Right kidney (tissue), 1 donor: ENCODE results near the gene AK5.

Experiments
- DNase-seq: peaks from one replicate; pipeline ENCODE4 v3.0.0-alpha.2; 2016

Gene AK5

DNA sequence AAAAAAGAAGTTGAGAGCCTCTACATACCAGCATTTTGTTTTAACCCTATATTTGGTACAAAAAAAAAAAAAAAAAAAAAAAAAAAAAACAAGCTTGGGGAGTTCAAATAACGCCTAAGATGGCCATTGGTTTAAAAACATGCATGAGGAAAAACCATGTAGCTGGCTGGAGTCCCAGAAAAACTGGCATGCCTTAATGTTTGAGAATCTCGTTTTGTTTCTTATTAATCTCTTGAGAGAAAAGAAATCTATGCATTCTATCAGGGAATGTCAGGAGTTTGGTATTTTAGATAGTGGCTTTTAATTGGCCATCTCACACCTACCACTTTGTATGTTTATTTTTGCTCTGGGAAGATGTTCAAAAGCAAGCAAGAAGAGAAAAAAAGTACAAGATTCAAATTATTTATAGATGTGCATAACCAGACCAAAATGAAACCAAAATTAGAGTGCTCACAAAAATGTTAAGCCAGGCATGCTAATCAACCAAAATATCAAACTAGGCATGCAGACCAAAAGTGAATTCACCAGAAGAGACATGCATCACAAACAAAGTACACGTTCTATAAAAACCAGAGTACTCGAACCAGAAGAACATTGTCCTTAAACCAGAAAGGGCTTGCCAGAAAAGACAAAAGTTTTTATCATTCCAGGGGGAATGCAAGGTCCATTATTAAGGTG, 156.6 kb downstream of the AK5 start:
- no peak for DNase-seq

- no peak for DNase-seq
Measured at GRCh38 chr1:77446841-77447555, 165.2 kb downstream of the AK5 start.

DNA sequence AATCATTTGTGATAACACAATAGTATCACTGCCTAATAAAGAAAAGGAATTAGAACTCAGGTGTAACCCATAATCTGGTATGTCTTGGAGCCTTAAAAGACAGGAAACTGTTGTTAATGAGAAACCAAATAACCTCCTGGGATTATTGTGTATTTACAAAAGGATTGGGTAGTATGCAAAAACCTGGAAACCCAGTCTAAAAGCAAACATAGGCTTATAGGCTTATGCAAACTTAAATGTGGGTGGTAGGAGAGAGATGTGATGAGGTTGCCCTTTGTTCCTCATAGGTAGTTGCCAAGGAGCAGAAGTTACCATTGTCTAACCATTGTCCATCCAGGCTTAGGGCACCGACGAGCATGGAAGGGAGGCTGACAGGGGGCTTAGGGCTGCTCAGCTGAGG, 165.8 kb downstream of the AK5 start:
- no peak for DNase-seq

- no peak for DNase-seq
Measured at GRCh38 chr1:77459881-77460280, 178.1 kb downstream of the AK5 start.

DNA sequence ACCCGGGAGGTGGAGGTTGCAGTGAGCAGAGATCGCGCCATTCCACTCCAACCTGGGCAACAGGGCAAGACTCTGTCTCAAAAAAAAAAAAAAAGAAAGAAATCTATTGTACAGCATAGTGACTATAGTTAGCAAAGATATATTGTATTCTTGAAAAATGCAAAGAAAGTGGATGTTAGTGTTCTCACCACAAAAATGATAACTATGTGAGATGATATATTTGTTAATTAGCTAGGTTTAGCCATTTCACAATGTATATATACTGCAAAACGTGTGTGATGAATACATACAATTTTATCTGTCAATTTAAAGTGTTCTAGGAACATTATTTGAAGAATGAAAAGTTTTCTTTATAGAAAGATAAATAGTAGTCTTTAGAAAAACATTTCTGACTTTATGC, 179.9 kb downstream of the AK5 start:
- DNase-seq = no peak

DNA sequence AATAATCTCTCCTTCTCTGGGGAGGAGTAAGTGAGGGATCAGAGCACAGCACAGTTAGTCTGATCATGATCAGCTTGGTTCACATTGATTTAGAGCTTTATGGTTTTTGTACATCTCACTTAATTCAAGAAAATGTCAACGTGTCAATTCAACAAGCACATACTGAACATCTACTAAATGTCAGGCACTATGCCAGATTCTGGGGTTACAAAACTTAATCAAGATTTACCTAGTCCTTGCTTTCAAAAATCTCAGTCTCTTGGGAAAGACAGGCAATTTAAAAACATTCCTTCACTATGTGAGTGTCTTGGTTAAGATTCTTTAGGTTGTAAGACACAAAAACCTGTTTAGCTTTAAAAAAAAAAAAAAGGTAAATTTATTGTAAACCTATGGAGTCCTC, 181.4 kb downstream of the AK5 start:
- DNase-seq = no peak

DNA sequence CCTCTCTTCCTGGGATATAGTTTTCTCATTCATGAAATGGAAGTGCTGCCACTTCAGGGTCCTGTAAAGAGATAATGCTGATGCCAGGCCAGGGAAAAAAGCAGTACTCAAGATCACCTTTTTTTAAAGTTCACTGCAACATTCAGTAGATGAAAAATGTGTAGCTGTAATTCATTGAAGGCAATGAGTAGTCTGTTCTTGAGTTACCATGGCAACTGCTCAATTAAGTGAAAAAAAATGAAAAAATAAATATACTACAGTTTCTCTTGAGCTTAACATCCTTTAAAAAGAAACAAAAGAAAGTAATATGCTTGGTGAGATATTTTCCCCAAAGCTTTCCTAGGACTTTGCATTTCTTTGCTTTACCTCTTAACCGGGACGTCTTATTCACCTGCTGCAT, 183.3 kb downstream of the AK5 start:
- DNase-seq = no peak

DNA sequence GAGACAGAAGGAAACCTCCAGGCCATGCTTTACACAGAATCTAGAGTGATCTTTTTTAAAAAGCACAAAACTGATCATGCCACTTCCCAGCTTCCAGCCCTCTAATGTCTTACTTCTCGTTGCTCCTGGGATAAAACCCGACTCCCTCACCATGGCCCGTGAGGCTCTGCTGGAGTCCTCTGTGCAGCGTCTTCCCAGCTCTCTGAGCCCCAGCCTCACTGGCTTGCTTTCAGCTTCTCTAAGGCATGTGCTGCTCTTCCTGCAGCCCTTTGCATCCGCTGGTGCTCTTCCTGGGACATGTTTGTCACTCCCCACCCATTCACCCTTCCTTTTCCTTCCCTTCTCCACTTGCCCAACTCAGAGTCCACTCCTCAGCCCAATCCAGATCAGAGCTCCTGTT, 184.1 kb downstream of the AK5 start:
- DNase-seq = no peak

DNA sequence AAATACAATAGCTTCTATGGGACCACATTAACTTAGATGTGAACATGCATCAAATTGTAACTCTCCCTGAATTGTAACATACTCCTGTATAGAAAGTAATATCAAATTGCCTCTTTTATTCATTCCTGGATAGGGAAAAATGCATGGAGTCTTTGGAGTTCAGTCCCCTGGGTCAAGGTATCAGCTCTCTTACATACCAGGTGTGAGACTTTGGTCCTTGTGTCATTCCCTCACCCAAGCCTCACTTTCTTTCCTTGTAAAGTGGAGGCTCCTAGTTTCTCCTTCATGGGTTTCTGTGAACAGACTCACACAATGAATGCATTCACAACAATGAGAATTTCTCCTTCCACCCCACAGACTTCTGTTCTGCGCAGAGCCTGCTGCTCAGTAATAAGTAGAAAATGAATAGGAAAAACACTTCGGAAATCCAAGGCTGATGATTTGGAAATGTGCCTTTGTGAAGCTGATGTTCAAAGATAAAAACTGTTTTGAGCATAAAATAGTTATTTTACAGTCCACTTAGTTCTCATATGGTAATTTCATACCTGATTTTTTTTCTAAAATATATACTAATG, 185.3 kb downstream of the AK5 start:
- DNase-seq = no peak

DNA sequence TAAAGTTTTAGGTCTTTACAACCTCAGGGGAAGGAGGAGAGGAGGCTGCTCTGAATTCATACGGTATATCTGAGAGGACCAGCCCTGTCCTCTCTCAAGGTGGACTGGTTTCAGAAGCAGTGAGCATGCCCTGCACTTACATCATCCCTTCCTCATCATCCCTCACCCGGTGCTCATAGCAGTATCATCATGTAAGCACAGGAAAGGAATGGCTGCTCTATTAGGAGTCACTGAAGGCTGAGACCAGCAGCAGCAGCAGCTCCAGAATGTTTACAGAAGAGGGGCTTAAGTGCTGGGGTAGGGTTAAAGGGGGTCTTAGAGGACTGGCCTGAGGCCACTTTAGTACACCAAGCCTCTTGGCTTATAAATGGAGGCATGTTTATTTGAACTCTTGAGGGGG, 185.9 kb downstream of the AK5 start:
- DNase-seq = no peak

DNA sequence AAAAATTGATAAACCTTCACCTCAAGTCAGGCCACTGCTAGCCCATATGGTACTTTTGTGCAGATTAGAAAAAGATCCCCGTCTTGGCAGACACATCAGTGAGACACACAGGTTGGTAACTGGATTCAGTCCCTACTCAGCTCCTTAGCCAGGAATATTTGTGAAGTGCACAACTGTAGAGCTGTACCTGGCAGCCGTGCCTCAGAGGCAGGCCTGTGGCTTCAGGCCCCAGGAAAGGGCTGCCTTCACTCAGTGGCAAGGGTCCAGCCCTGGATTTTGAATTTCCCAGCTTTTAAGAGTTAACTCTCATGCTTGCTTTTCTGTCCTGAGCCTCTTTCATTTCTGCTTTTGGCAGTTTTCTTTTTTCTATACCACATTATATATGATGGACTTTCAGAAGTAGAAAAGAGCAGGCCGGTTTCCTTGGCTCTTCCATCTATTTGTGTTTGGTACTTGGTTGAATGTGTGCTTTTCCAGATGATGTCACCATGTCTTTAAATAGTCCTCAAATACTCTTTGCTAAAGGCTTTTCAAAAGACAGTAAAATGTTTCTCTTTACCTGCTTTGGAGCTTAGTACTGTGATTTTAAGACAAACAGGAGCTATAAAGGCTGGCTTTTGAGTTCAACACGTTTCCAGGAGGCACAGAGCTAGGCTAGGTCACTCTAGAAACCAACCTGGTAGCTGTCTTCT, 186.6 kb downstream of the AK5 start:
- no peak for DNase-seq

DNA sequence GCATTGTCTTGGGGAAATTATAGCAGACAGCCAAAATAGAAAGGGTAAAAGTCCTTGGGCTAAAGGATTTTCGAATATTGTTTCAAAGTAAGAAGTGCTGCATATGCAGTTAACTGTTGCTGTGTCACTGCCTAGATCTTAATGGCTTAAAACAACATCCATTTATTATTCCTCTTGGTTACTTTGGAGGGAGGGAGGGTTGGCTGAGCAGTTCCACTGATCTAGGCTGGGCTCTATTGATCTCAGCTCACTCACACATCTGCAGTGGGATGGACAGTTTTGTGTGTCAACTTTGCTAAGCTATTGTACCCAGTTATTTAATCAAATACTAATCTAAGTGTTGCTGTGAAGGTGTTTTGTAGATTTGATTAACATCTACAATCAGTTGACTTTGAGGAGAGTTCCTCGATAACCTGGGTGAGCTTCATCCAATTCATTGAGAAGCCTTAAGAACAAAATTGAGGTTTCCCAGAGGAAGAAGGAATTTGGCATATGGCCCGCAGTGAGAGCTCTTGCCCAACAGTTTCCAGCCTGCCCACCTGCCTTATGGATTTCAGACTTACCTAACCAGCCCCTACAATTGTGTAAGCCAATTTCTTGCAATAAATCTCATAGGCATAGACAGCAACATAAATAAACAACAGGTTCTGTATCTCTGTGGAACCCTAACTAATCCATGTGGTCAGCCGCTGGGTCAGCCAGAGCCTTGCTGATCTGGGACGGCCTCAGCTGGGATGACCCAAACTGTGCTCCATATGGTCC, 187.3 kb downstream of the AK5 start:
- no peak for DNase-seq

DNA sequence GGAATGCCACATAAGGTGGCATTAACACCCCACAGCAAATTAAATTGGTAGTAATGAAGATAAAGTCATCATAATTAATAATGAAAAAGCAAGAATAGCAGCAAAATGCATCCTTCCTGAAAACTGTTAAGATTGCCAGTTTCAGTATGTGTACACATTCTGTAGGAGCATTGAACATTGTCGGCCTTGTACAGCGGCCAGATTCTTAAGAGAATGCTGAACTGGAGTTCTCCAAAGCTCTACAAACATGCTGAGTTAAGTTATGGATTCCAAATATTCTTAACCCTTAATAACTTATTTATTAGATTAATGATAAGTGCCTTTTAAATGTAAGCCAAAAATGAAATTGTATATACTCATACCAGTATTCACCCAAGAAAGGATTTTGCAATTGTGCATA, 189.9 kb downstream of the AK5 start:
- no peak for DNase-seq

GRCh38 chr1:77473690-77474089, 191.9 kb downstream of the AK5 start:
- no peak for DNase-seq

DNA sequence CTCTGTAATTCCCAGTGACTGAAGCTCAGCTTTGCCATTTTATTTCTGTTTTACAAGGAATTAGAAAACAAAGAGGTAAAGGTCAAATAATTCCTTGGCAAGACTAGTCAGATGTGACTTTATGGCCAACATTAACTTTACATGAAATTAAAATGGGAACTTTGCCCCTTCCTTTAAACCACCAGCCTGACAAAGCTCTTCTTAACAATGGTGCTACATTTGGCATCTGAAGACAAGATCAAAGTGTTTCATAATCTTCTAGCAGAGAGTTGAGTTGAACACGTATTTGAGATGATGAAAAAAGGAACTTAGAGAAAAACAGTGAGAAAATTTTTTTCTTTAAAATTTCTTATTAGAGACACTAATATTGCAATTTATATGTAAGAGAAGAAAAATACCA, 193.8 kb downstream of the AK5 start:
- DNase-seq = no peak

DNA sequence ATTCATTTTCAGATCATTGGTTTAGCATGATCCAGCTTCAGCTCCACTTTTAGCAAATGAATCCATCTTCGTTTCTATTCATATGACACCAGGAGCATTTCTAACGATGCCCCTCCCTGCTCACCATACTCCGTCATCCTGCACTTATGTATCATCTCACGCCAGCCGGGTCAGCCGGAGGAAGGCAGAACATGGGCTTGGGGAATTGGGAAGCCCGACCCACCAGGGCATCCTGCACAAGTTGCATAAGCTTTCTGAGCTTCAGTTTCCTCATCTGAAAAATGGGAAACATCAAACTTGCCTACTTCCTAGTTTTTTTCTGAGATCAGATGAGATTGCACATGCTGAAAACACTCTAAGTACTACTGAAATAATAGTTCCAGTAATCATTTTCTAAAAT, 194.7 kb downstream of the AK5 start:
- no peak for DNase-seq

GRCh38 chr1:77484334-77484733, 202.5 kb downstream of the AK5 start:
- no peak for DNase-seq

- no peak for DNase-seq
Measured at GRCh38 chr1:77484926-77485325, 203.1 kb downstream of the AK5 start.

DNA sequence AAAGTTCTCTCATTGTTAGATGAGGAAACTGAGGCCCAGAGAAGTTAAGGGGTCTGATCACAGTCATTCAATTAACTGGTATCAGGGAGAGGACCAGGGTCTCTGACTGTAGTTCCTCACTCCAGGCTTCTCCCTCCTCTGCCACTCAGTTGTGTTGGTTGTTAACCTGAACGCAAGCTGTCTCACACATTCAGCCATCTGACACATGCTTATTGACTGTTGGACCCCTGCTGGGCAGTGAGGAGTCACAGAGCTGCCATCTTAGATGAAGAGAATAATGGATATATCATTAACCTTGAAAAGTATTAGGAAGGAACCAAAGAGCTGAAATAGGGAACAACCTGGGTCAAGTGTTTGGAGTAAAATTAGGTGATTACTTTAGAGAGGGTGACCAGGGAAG, 205.8 kb downstream of the AK5 start:
- DNase-seq = no peak

GRCh38 chr1:77489910-77490309, 208.1 kb downstream of the AK5 start:
- DNase-seq = no peak

DNA sequence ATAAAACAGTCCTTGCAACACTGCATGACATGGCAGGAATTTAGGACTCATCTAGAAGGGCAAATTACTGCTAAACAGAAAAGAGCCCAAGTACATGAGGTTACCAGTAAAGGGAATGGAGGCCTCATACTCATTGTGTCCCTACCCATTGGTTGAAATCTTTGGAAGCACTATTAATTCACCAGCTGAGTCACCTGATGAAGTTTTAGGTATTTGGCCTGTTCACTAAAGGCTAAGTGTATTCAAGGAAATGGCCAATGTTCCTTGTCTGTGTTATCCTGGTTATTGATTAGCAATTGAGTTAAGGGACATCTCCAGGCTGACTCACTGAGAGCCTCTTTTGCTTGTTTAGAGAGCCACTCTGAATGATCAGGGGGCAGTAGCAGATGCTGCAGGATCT, 212.2 kb downstream of the AK5 start:
- DNase-seq = no peak

- no peak for DNase-seq
Measured at GRCh38 chr1:77498918-77499317, 217.1 kb downstream of the AK5 start.

DNA sequence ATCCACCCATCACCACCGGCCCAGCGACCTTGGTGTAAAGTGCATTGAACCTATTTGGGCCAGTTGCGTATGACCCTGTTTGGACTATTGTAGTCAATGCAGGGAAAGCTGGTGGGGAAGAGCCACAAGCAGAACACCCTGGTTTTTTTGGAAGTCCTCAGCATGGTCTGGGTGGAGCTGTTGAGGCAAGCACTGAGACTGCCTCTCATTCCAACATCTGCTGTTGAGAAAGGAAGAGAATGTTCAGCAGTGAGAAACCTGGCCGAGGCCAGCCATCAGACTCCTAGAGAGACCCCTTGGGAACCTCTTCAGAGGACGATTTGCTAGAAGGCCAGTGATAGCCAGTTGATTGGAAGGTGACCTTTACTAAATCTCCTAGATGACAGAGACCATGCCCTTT, 217.6 kb downstream of the AK5 start:
- no peak for DNase-seq
